Raji (cell line): ENCODE data around the gene SYNPO.

Experiments
- POLR2A ChIP-seq: IDR thresholded peaks from 2 replicates; pipeline ENCODE4 v1.6.1; 2011; ENCODE audit warnings: low read depth, low read length, control low read depth; ENCODE audit not compliant: insufficient read depth

SYNPO gene

DNA sequence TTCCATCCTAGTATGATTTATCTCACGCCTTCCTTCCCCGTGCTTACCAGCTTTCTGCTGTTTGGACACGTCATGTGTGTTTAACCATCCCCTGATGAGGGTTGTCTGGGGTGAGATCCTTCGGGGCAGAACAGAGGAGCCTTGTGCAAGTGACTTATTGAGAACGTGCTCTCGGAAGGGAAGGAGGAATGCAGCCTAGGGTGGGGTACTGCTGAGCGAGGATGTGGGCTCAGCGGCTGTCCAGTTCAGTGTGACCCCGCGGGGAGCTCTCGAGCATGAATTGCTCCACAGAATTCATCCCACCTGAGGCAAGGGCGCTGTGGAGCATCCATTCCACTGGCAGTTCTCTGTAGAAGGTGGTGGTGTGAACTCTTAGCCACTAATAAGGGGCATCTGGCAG is 24.6 kb downstream of the SYNPO start:
- TF ChIP-seq POLR2A, result no peak

DNA sequence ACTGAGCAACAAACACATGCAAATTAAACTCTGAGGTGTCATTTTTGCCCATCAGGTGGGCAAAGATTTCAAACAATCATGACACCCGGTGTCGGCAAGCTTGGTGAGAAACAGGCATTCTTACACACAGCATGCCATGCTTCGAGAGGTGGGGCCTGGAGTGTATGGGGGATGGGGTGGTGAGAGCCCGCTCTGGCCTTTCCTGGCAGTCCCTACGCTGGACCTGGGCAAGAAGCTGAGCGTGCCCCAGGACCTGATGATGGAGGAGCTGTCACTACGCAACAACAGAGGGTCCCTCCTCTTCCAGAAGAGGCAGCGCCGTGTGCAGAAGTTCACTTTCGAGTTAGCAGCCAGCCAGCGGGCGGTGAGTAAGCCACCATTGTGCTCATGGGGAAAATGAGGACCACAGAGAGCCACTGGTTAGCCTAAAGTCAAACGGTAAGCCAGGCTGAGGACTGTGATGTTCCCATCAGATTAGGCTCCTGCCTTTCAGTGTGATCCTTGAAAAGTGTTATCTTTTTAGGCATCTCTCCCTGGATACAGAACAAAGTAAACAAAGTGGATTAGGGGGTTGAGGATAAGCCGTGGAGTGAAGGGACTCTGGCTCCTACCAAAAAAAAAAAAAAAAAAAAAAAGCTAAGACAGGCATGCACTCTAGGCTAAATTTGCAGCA is 30.0 kb downstream of the SYNPO start:
- no peak for TF ChIP-seq POLR2A

DNA sequence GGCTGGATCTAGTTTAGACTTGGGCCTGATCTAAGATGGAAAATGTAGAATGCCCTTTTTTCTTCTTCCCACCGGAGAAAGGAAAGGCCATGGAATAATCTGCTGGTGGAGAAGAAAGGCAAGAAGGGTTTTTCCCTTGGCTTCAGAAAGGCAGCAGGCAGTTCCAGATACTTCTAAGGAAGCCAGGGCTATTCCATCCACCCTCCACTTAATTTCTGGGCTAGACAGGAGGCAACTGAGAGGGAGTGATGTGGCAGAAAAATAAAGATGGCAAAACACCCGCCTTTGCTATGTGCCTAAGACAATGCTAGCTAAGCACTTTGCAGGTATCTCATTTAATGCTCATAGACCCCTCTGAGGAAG is 30.5 kb downstream of the SYNPO start:
- no peak for TF ChIP-seq POLR2A

DNA sequence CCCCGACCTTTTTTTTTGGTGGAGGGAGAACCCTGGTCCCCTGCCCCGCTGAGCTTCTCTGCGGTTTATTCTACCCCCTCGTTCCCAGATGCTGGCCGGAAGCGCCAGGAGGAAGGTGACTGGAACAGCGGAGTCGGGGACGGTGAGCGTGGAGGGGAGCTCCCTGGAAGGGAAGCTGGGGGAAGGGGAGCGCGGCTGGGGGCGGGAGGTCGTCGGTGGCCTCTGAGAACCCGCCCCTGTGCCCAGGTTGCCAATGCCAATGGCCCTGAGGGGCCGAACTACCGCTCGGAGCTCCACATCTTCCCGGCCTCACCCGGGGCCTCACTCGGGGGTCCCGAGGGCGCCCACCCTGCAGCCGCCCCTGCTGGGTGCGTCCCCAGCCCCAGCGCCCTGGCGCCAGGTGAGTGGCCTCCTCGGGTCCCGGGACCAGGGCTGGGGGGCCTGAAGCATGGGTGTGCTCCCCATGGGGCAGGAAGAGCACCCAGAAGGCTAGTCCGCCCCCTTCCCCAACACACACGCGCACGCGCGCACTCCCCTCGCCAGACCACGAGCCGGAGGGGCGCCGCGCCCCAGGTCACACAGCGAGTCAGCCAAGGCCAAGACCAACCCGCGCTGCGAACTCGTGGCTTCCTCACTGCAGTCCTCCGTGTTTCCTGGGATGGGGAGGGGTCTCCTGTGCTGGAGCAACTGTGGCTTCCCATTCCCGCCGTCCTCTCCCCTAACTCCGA is 31.2 kb downstream of the SYNPO start:
- no peak for TF ChIP-seq POLR2A

DNA sequence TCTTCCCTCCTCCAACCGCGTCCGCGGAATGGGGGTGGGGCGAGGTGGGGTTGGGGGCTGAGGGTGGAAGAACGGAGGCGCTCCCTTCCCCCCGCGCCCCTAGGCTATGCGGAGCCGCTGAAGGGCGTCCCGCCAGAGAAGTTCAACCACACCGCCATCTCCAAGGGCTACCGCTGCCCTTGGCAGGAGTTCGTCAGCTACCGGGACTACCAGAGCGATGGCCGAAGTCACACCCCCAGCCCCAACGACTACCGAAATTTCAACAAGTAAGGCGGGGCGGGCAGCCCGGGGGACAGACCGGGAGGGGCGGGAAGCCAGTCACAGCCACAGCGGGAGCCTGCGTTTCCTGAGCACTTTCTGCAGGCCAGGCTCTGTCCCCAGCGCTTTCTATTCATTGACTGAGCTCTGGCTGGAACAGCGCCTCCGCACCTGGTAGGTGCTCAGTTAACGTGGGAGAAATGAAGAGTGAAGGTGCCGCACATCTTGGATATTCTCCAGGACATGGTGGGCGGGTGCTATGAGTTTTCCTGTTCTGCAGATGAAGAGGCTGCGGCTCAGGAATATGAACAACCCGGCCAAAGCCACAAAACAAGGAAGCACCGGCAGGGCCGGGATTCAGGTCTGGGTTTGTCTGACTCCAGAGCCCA is 31.9 kb downstream of the SYNPO start:
- TF ChIP-seq POLR2A, result no peak

DNA sequence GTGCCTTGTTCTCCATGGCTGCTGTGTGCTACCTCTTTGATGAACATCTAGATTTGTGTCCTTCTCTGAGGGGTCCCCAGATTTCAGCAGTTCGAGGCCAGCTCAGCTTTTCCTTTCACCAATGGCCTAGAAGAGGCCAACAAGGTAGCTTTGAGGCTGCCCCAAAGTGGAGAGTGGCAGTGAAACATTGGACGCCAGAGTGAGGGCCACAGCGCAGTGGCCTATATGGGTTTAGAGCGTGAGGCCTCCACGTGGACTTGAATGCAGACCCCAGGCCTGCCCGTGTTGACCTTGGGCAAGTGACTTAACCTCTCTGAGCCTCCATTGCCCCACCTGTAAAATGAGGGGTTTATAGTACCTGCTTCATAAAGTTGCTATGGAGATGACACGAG is 32.4 kb downstream of the SYNPO start:
- no peak for TF ChIP-seq POLR2A

DNA sequence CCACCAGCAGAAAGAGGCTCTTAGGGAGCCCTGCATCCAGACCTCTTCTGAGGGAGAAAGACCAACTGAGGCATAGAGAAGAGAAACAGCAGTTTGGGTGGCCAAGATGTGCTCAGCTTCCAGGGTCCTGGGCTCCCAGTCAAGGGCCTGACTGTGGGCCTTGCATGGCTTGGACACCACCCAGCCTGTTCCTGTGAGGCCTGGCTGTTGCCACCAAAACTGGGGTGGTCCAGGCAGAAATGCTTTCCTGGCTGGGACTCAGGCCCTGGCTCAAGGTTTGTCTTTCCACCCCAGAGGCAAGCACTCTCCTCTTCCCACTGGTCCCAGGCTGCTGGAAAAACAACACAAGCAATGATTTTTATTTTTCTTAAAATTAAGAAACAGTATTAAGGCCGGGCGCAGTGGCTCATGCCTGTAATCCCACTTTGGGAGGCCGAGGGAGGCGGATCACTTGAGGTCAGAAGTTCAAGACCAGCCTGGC is 33.9 kb downstream of the SYNPO start:
- no peak for TF ChIP-seq POLR2A

DNA sequence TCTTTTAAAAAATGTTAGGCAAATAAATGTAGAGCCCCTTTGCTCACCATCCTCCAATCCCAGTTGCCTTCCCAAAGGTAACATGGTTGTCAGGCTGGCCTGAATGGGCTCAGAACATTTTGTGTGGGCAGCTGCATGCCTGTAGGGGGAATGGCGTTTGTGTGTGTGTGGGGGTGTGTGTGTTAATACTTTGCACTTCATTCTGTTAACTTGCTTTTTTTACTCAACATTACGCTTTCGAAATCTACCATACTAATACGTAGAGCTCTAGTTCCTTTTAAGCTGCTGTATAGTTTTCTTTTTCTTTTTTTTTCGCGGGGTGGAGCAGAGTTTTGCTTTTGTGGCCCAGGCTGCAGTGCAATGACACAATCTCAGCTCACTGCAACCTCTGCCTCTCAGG is 34.6 kb downstream of the SYNPO start:
- no peak for TF ChIP-seq POLR2A

DNA sequence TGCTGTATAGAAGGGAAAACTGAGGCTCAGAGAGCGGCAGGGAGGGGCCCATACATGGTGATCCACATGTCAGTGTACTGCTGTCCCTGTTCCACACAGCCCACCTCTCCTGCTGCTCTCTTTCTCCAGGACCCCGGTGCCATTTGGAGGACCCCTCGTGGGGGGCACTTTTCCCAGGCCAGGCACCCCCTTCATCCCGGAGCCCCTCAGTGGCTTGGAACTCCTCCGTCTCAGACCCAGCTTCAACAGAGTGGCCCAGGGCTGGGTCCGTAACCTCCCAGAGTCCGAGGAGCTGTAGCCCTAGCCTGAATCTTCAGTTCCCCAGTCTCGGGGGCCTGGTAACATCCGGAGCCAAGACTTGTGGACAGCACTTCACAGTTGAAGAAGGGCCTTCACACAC is 36.1 kb downstream of the SYNPO start:
- no peak for TF ChIP-seq POLR2A

DNA sequence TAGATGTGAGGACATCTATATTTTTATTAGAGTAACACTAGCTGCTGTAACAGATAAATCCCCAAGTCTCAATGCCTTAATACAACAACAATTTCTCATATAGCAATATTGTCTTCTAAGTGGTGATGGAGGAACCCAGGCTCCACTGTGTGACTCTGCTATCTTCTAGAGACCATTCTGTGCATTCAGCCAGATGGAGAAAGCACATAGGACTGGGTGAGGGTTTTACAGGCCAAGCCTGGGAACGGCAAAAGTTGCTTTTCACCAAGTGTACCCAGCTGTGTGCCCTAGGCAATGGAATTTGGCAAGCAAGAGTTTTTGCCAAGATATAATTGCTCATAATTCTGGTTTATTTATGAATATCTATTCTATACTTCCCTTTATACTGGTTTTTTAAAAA is 48.7 kb downstream of the SYNPO start:
- TF ChIP-seq POLR2A, result no peak

DNA sequence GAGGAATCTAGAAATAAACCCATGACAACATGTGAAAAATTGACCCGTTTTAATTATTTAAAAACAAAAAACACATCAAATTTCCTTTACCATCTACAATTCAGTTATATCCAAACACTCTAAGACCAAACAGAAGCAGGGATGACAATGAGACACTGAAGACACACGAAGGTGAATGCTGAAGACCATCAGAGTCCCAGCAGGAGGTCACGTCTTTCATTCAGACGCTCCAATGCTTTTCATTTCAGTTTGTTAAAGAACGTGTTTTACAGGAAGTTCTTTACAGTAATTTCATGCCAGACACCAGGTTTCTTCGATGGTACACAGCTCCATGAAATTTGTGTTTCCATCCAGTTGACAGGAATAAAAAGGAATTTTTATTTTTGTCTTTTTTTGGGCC is 50.3 kb downstream of the SYNPO start:
- no peak for TF ChIP-seq POLR2A

DNA sequence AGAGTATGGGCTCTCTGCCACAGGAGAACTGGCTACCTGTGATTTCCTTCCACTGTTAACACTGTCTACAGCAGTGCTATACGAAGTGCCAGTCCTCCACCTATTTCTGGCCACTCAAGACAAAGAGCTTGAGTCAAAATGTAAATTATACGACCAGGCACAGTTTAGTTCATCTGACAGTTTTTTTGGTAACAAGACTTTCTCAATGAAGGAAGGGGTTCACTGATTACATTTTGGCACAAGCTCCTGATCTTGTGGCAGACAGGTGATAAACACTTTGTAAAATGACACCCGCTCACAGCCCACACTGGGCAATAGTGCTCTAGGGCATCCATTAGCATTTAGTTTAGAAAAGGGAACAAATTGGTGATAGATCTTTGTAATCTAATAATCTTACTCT is 51.8 kb downstream of the SYNPO start:
- TF ChIP-seq POLR2A, result no peak

DNA sequence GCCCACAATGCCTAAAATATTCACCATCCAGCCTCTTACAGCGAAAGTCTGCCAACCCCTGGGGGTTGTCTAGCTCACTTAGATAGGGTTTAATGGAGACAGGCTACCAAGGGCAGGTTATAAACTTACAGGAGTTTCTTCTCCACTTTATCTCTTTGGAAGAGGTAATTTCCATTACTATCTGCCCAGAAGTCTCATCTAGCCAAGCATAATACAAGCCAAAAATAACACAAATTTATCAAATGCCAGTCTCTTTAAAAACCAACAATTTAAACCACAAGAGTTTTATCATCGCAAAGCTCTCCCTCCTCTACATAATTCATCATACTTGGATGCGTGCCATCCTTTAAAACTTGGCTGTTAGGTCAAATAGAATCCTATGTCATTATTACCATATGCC is 54.2 kb downstream of the SYNPO start:
- no peak for TF ChIP-seq POLR2A

DNA sequence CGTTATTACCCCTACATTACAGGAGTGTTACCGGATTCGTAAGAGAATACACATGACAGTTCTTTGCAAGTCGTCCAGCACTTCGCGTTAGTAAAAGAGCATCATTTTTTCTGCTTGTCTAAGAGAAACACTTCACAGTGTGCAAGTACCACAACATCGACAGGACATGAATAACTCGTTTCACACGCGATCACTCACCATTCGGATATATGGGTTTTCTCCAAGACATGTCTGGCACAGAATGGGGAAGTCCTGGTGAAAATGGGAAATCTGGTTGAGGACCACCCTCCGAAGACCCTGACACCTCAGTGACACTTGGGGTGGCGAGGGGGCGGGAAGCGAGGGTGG is 59.8 kb downstream of the SYNPO start:
- TF ChIP-seq POLR2A, result no peak

DNA sequence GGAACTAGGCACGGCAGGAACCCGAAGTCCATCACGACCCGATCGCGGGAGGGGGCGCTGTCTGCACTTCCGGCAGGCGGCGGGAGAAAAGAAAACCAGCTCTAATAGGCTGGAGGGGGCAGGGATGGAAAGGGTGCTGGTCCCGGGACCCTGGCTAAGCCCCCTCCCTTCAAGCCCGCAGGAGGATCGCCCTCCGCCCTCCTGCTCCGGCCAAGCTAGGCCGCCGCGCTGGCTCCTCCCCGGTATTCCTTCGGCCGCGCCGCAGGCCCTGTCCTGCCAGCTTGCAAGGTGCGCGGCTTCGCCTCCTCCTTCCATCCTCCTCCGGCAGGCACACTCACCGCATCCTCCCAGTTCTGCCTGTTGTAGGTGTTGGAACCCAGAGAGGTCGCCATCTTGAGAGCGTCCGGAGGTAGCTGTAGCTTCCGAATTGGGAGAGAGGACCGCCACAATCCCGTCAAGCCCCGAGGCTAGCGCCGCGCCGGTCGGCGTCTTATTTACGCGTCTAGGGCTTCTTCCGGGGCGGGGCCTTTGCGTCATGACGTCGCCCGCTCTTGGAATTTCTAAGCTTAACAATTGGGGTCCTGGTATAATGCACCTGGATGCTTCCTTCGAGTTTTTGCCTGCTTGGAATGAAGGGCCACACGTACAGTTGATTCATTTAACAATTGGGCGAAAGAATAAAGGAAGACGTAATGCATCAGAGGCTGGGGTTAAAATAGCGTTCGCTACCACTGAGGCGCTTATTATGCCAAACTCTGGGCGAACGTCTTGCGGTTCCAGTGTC is 60.3 kb downstream of the SYNPO start, which contains the start of gene RBM22:
Gene RBM22 (minus strand): TSS at position 469 of the 784 bp plus-strand sequence. CDS start 77 bp downstream, at position 392.
- TF ChIP-seq POLR2A, result peak; percentile 87
